ENCODE data around the gene ILDR1.

DNA sequence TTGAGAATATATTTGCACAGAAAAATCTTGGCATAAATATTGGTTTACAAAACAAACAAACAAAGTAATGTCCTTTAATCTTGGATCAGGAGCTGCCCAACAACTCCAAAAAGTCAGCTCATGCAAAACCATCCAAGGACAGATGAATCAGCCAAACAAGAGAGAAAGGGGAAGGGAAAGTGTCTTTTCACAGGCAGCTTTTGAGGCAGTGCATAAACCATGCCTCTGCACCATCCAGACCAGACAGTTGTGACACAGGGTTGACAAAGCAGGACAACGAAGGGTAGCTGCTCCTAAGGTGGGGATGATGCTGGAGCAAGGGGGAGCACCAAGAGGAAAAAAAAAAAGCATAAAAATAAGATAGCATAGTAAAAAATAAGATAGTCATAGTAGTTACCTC lies 41.9 kb upstream of the ILDR1 start:
- TF ChIP-seq, protein P1, sequence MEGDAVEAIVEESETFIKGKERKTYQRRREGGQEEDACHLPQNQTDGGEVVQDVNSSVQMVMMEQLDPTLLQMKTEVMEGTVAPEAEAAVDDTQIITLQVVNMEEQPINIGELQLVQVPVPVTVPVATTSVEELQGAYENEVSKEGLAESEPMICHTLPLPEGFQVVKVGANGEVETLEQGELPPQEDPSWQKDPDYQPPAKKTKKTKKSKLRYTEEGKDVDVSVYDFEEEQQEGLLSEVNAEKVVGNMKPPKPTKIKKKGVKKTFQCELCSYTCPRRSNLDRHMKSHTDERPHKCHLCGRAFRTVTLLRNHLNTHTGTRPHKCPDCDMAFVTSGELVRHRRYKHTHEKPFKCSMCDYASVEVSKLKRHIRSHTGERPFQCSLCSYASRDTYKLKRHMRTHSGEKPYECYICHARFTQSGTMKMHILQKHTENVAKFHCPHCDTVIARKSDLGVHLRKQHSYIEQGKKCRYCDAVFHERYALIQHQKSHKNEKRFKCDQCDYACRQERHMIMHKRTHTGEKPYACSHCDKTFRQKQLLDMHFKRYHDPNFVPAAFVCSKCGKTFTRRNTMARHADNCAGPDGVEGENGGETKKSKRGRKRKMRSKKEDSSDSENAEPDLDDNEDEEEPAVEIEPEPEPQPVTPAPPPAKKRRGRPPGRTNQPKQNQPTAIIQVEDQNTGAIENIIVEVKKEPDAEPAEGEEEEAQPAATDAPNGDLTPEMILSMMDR (IDR thresholded peaks at IDR 0.05) = no peak
- TF ChIP-seq EZH2 (IDR thresholded peaks at IDR 0.05) (no peak), EZH2phosphoT487 (IDR thresholded peaks at IDR 0.05) (no peak)
